WERI-Rb-1 (cell line): Measurements from ENCODE around the gene GALNTL6.

ENCODE experiments used
- DNase-seq: peaks from one replicate; pipeline ENCODE4 v3.0.0-alpha.2; 2020
- H3K27ac ChIP-seq: fragments of 250-450 bp; sonication (Bioruptor Pico); 2 replicates; pipeline ENCODE4 v1.5.1; 2020; ENCODE audit warnings: mild to moderate bottlenecking, moderate library complexity
- H3K27me3 ChIP-seq: fragments of 250-450 bp; sonication (Bioruptor Pico); 2 replicates; pipeline ENCODE4 v1.5.1; 2021; ENCODE audit warnings: mild to moderate bottlenecking, low read depth, moderate library complexity; ENCODE audit not compliant: insufficient read depth, severe bottlenecking
- H3K36me3 ChIP-seq: fragments of 250-450 bp; sonication (Bioruptor Pico); 2 replicates; pipeline ENCODE4 v1.5.1; 2020; ENCODE audit warnings: mild to moderate bottlenecking, moderate library complexity
- H3K4me3 ChIP-seq: 2 replicates; pipeline ENCODE4 v1.5.1; 2011; ENCODE audit warnings: low read depth, mild to moderate bottlenecking, control low read depth, low read length
- H3K9me3 ChIP-seq: fragments of 250-450 bp; sonication (Bioruptor Pico); 2 replicates; pipeline ENCODE4 v1.5.1; 2021; ENCODE audit warnings: mild to moderate bottlenecking, moderate library complexity; ENCODE audit not compliant: severe bottlenecking
- CTCF ChIP-seq: IDR thresholded peaks from 2 replicates; pipeline ENCODE4 v1.5.1; 2011; ENCODE audit warnings: low read depth, mild to moderate bottlenecking, control low read depth, inconsistent platforms, low read length

Gene GALNTL6

GRCh38 chr4:173088144-173088543 lies 1274.9 kb downstream of the GALNTL6 start:
- H3K27me3 ChIP-seq: no peaks in the 10 kb centered on the region
- no peak for TF ChIP-seq CTCF

More at GRCh38 chr4:173088144-173088543, 1274.9 kb downstream of the GALNTL6 start:
- Histone ChIP-seq H3K36me3 (no peaks in the 10 kb centered on the region), H3K27ac (no peak overlapping the region), H3K9me3 (no peaks in the 10 kb centered on the region), H3K4me3 (no peak overlapping the region)
- DNase-seq: no peak
